Neural progenitor cell (in vitro differentiated cells): ENCODE measurements around the gene TMEM9B. TPM values are rescaled to one million over a fixed set of nuclear protein-coding genes. Genes with fewer than 3 reads are reported as not detected.

ENCODE experiments used
- DNase-seq: peaks from one replicate; pipeline ENCODE4 v3.0.0-alpha.2; 2016; ENCODE audit warnings: low spot score
- H2AFZ ChIP-seq: fragments of 200-600 bp; sonication (generic); replicated peaks from 2 replicates; pipeline ENCODE4 v1.6.1; 2016; ENCODE audit warnings: antibody characterized with exemption
- H3F3A ChIP-seq: fragments of 200-600 bp; sonication (generic); 2 replicates; pipeline ENCODE4 v1.6.1; 2016; ENCODE audit warnings: antibody characterized with exemption, low read depth
- H3K27ac ChIP-seq: fragments of 200-600 bp; sonication (generic); 2 replicates; pipeline ENCODE4 v1.5.1; 2016; ENCODE audit warnings: mild to moderate bottlenecking
- H3K27me3 ChIP-seq: fragments of 200-600 bp; sonication (generic); 2 replicates; pipeline ENCODE4 v1.6.1; 2016; ENCODE audit warnings: mild to moderate bottlenecking, moderate library complexity
- H3K36me3 ChIP-seq: fragments of 200-600 bp; sonication (generic); 2 replicates; pipeline ENCODE4 v1.5.1; 2016
- H3K4me1 ChIP-seq: fragments of 200-600 bp; sonication (generic); 2 replicates; pipeline ENCODE4 v1.6.1; 2016; ENCODE audit warnings: mixed run types
- H3K4me2 ChIP-seq: fragments of 200-600 bp; sonication (generic); 2 replicates; pipeline ENCODE4 v1.6.1; 2016
- H3K4me3 ChIP-seq: fragments of 200-600 bp; sonication (generic); 2 replicates; pipeline ENCODE4 v1.5.1; 2016
- H3K79me2 ChIP-seq: fragments of 200-600 bp; sonication (generic); 2 replicates; pipeline ENCODE4 v1.6.1; 2016; ENCODE audit warnings: low read depth
- H3K9ac ChIP-seq: fragments of 200-600 bp; sonication (generic); 2 replicates; pipeline ENCODE4 v1.6.1; 2016
- H3K9me3 ChIP-seq: fragments of 200-600 bp; sonication (generic); 2 replicates; pipeline ENCODE4 v1.5.1; 2016; ENCODE audit warnings: low read depth
- H4K20me1 ChIP-seq: fragments of 200-600 bp; sonication (generic); 2 replicates; pipeline ENCODE4 v1.6.1; 2016; ENCODE audit warnings: low read depth
- H3K27ac Mint-ChIP-seq: 3 replicates; pipeline ENCODE4 v1.8.0; 2021; ENCODE audit warnings: mixed read lengths
- H3K27me3 Mint-ChIP-seq: 2 replicates; pipeline ENCODE4 v1.8.0; 2022; ENCODE audit warnings: low read depth, mild to moderate bottlenecking, inconsistent platforms, moderate library complexity, mixed read lengths; ENCODE audit not compliant: insufficient read depth
- H3K36me3 Mint-ChIP-seq: 3 replicates; pipeline ENCODE4 v1.8.0; 2021; ENCODE audit warnings: mixed read lengths
- H3K4me1 Mint-ChIP-seq: 3 replicates; pipeline ENCODE4 v1.8.0; 2021; ENCODE audit warnings: mixed read lengths
- H3K4me3 Mint-ChIP-seq: 3 replicates; pipeline ENCODE4 v1.8.0; 2021; ENCODE audit warnings: mild to moderate bottlenecking, moderate library complexity, mixed read lengths
- H3K9me3 Mint-ChIP-seq: 3 replicates; pipeline ENCODE4 v1.8.0; 2020; ENCODE audit warnings: mixed read lengths
- CTCF ChIP-seq: fragments of 200-600 bp; sonication (generic); IDR thresholded peaks from 2 replicates; pipeline ENCODE4 v1.5.1; 2017; ENCODE audit warnings: antibody characterized with exemption, mild to moderate bottlenecking
- EZH2 ChIP-seq: fragments of 200-600 bp; sonication (generic); IDR thresholded peaks from 2 replicates; pipeline ENCODE4 v1.6.1; 2017; ENCODE audit warnings: antibody characterized with exemption, mild to moderate bottlenecking, moderate library complexity
- EZH2phosphoT487 ChIP-seq: fragments of 200-600 bp; sonication (generic); IDR thresholded peaks from 2 replicates; pipeline ENCODE4 v1.6.1; 2017; ENCODE audit warnings: antibody characterized with exemption
- total RNA-seq: library from RNA; depleted of rRNA; stranded (reverse); fragments of >200 nt; gene quantifications from 2 replicates; pipeline ENCODE4 v1.2.3, GENCODE V29; 2015; ENCODE audit warnings: low replicate concordance

Gene TMEM9B
- total RNA-seq, 1 donor from 2014 or later = 17.6 TPM

- Mint-ChIP-seq H3K27ac (no peak overlapping the region), H3K9me3 (no peaks in the 10 kb centered on the region), H3K4me3 (no peak overlapping the region), H3K27me3 (peaks cover 2% of the 10 kb centered on the region), H3K36me3 (peaks cover 17% of the 10 kb centered on the region), H3K4me1 (peaks cover 29% of the 10 kb centered on the region)
- H4K20me1 ChIP-seq = peaks cover 13% of the 10 kb centered on the region
- H3K9me3 ChIP-seq = no peaks in the 10 kb centered on the region
- no peak for TF ChIP-seq EZH2
- TF ChIP-seq EZH2phosphoT487 = no peak
- H3K79me2 ChIP-seq = peaks cover 38% of the 10 kb centered on the region
- no peak overlapping the region for H3K4me3 ChIP-seq
- H3K4me2 ChIP-seq = no peak overlapping the region
- DNase-seq = no peak
- peaks cover 10% of the 10 kb centered on the region for H3K36me3 ChIP-seq
- no peak overlapping the region for H3K9ac ChIP-seq
- H3K27ac ChIP-seq = no peak overlapping the region
- H3K4me1 ChIP-seq = peaks cover 34% of the 10 kb centered on the region
- H3F3A ChIP-seq = peaks cover 49% of the 10 kb centered on the region
- H2AFZ ChIP-seq = no peak overlapping the region
- H3K27me3 ChIP-seq = peaks cover 7% of the 10 kb centered on the region
These were observed 49.6 kb downstream of the TMEM9B start for GRCh38 chr11:8914661-8915018.

GRCh38 chr11:8913961-8914660, 50.1 kb downstream of the TMEM9B start:
- peak overlapping the region; percentile 45 for H3K4me2 ChIP-seq
- H4K20me1 ChIP-seq = peaks cover 13% of the 10 kb centered on the region
- H3F3A ChIP-seq = peaks cover 53% of the 10 kb centered on the region
- H3K79me2 ChIP-seq = peaks cover 38% of the 10 kb centered on the region
- no peak overlapping the region for H3K27ac ChIP-seq
- Mint-ChIP-seq H3K36me3 (peaks cover 17% of the 10 kb centered on the region), H3K9me3 (no peaks in the 10 kb centered on the region), H3K27me3 (peaks cover 2% of the 10 kb centered on the region), H3K27ac (no peak overlapping the region), H3K4me1 (peaks cover 33% of the 10 kb centered on the region), H3K4me3 (peak overlapping the region; percentile 27)
- no peaks in the 10 kb centered on the region for H3K9me3 ChIP-seq
- H3K36me3 ChIP-seq = peaks cover 7% of the 10 kb centered on the region
- peaks cover 34% of the 10 kb centered on the region for H3K4me1 ChIP-seq
- H2AFZ ChIP-seq = no peak overlapping the region
- DNase-seq = peak; percentile 64
- TF ChIP-seq EZH2phosphoT487 (no peak), EZH2 (no peak), CTCF (peak; percentile 68)
- H3K27me3 ChIP-seq = peaks cover 12% of the 10 kb centered on the region
- peak overlapping the region; percentile 4 for H3K4me3 ChIP-seq
- H3K9ac ChIP-seq = no peak overlapping the region

- TF ChIP-seq CTCF = no peak
- no peak for TF ChIP-seq EZH2phosphoT487
- no peak for TF ChIP-seq EZH2
- peaks cover 32% of the 10 kb centered on the region for H3K4me1 Mint-ChIP-seq
- H3K4me2 ChIP-seq = peak within 1 kb of the TSS; percentile 87
- peaks cover 7% of the 10 kb centered on the region for H3K36me3 Mint-ChIP-seq
- H3K4me1 ChIP-seq = peaks cover 16% of the 10 kb centered on the region
- H3K9me3 ChIP-seq = no peaks in the 10 kb centered on the region
- peaks cover 49% of the 10 kb centered on the region for H3F3A ChIP-seq
- H3K9ac ChIP-seq = peak within 1 kb of the TSS; percentile 49
- peaks cover 13% of the 10 kb centered on the region for H4K20me1 ChIP-seq
- DNase-seq = peak; percentile 100
- peak within 1 kb of the TSS; percentile 95 for H3K4me3 Mint-ChIP-seq
- H3K4me3 ChIP-seq = peak within 1 kb of the TSS; percentile 73
- peak within 1 kb of the TSS; percentile 72 for H3K27ac ChIP-seq
- H2AFZ ChIP-seq = peak within 1 kb of the TSS; percentile 59
- H3K36me3 ChIP-seq = no peaks in the 10 kb centered on the region
- H3K27me3 Mint-ChIP-seq = peaks cover 2% of the 10 kb centered on the region
- H3K9me3 Mint-ChIP-seq = no peaks in the 10 kb centered on the region
- peaks cover 38% of the 10 kb centered on the region for H3K79me2 ChIP-seq
- peaks cover 25% of the 10 kb centered on the region for H3K27me3 ChIP-seq
- peak within 1 kb of the TSS; percentile 97 for H3K27ac Mint-ChIP-seq
These were observed 53.0 kb downstream of the TMEM9B start, which contains the start of gene AKIP1 for GRCh38 chr11:8911029-8911823. Gene AKIP1, plus strand, starts transcription at chr11:8911189. Its CDS starts 261 bp downstream, at chr11:8911450.
